ENCODE measurements around the gene AANAT. TPM values are rescaled to one million over a fixed set of nuclear protein-coding genes. Genes with fewer than 3 reads are reported as not detected.

The AANAT gene
- total RNA-seq, 1 experiment from 2014 or later, result not detected

- Histone ChIP-seq H3F3A (ENCODE audit: insufficient read depth, low read depth) (peaks cover 11% of the 10 kb centered on the region; the same call in 1 of the 2 replicates), H3K27me3 (ENCODE audit: insufficient read depth, low read depth) (no peaks in the 10 kb centered on the region), H3K36me3 (ENCODE audit: low read depth) (no peaks in the 10 kb centered on the region), H3K9me2 (ENCODE audit: insufficient read depth) (no peaks in the 10 kb centered on the region), H3K4me2 (no peak overlapping the region), H3K27ac (no peak overlapping the region), H2AFZ (no peak overlapping the region), H3K4me1 (replicated peaks; ENCODE audit: insufficient read depth) (peaks cover 18% of the 10 kb centered on the region), H3K4me3 (no peak overlapping the region), H3K9me3 (ENCODE audit: insufficient read depth, low read depth) (no peaks in the 10 kb centered on the region), H4K20me1 (ENCODE audit: insufficient read depth) (no peaks in the 10 kb centered on the region; the same call in 1 of the 2 replicates), H3K79me2 (ENCODE audit: low read depth) (peaks cover 85% of the 10 kb centered on the region)
- POLR2A ChIA-PET (ENCODE audit: unreplicated experiment), result no interaction called here
- TF ChIP-seq CTCF (conservative IDR thresholded peaks at IDR 0.05), result no peak
- intact Hi-C loops (cut with micrococcal nuclease; ENCODE audit: unreplicated experiment), result no loop called here
- no TSS peak for BruUV-seq (replicated peaks)
- no peak for DNase-seq
- CTCF ChIA-PET, result no interaction called here
These were observed 26.5 kb upstream of the AANAT start for GRCh38 chr17:76440751-76441362.

- H3K9me2 ChIP-seq (ENCODE audit: insufficient read depth), result no peaks in the 10 kb centered on the region
- no peak overlapping the region for H2AFZ ChIP-seq
- peaks cover 21% of the 10 kb centered on the region for H3F3A ChIP-seq (ENCODE audit: insufficient read depth, low read depth)
- DNase-seq, result no peak
- H3K27me3 ChIP-seq (ENCODE audit: insufficient read depth, low read depth), result no peaks in the 10 kb centered on the region
- no peak overlapping the region for H3K4me3 ChIP-seq
- H3K79me2 ChIP-seq (ENCODE audit: low read depth), result peaks cover 84% of the 10 kb centered on the region
- H3K4me1 ChIP-seq (replicated peaks; ENCODE audit: insufficient read depth), result peaks cover 23% of the 10 kb centered on the region
- intact Hi-C loops (cut with micrococcal nuclease; ENCODE audit: unreplicated experiment), result no loop called here
- H3K9me3 ChIP-seq (ENCODE audit: insufficient read depth, low read depth), result no peaks in the 10 kb centered on the region
- H3K36me3 ChIP-seq (ENCODE audit: low read depth), result no peaks in the 10 kb centered on the region
- TF ChIP-seq CTCF (conservative IDR thresholded peaks at IDR 0.05) (no peak), EZH2 (IDR thresholded peaks at IDR 0.05; ENCODE audit: low read depth) (no peak)
- H4K20me1 ChIP-seq (ENCODE audit: insufficient read depth), result no peaks in the 10 kb centered on the region; the same call in 1 of the 2 replicates
- no TSS peak for BruUV-seq (replicated peaks)
- ChIA-PET CTCF (no interaction called here), POLR2A (ENCODE audit: unreplicated experiment) (no interaction called here)
- no peak overlapping the region for H3K27ac ChIP-seq
- H3K4me2 ChIP-seq, result no peak overlapping the region
These were observed 25.6 kb upstream of the AANAT start for GRCh38 chr17:76441686-76442340.

- H3K27me3 ChIP-seq (ENCODE audit: insufficient read depth, low read depth), result no peaks in the 10 kb centered on the region
- H3K4me3 ChIP-seq, result no peak overlapping the region
- ChIA-PET POLR2A (ENCODE audit: unreplicated experiment) (no interaction called here), CTCF (no interaction called here)
- DNase-seq, result no peak
- peaks cover 85% of the 10 kb centered on the region for H3K79me2 ChIP-seq (ENCODE audit: low read depth)
- no peak for TF ChIP-seq EZH2 (IDR thresholded peaks at IDR 0.05; ENCODE audit: low read depth)
- TF ChIP-seq CTCF (conservative IDR thresholded peaks at IDR 0.05), result no peak
- H3K4me2 ChIP-seq, result no peak overlapping the region
- H4K20me1 ChIP-seq (ENCODE audit: insufficient read depth), result no peaks in the 10 kb centered on the region
- H3K27ac ChIP-seq, result no peak overlapping the region
- BruUV-seq (replicated peaks), result no TSS peak
- no peak overlapping the region for H2AFZ ChIP-seq
- peaks cover 29% of the 10 kb centered on the region for H3K4me1 ChIP-seq (replicated peaks; ENCODE audit: insufficient read depth)
- H3K9me3 ChIP-seq (ENCODE audit: insufficient read depth, low read depth), result no peaks in the 10 kb centered on the region
- no peaks in the 10 kb centered on the region for H3K36me3 ChIP-seq (ENCODE audit: low read depth)
- no peaks in the 10 kb centered on the region for H3K9me2 ChIP-seq (ENCODE audit: insufficient read depth)
- intact Hi-C loops (cut with micrococcal nuclease; ENCODE audit: unreplicated experiment), result no loop called here
- H3F3A ChIP-seq (ENCODE audit: insufficient read depth, low read depth), result peaks cover 26% of the 10 kb centered on the region
These were observed 24.8 kb upstream of the AANAT start for GRCh38 chr17:76442341-76443338.

All from PC-9 (cell line).